Measurements from ENCODE around the gene SLC4A1AP. TPM values are rescaled to one million over a fixed set of nuclear protein-coding genes. Genes with fewer than 3 reads are reported as not detected.

The SLC4A1AP gene
- total and polyA plus RNA-seq, 4 donors, result 7.2 to 12.3 (median 9.5) TPM

DNA sequence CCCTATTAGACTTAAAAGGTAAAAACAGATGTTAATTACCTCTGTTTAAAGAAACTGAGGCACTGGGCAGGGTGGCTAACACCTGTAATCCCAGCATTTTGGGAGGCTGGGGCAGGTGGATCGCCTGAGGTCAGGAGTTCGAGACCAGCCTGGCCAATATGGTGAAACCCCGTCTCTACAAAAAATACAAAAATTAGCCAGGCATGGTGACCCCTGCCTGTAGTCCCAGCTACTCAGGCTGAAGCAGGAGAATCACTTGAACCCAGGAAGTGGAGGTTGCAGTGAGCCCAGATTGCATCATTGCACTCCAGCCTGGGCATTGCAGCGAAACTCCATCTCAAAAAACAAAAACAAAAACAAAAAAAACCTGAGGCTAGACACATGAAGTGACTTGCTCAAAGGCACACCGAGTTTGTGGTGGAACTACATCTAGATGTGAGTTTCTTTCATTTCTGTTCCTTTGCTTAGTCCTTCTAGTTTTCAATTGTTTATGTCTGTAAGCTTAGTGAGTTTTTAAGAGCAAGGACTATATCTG lies 40.7 kb downstream of the SLC4A1AP start:
- WGBS, result 90% methylated on average over 5 of the region's 5 CpGs
- DNase-seq (ENCODE audit: low spot score), result no peak
- H3K27ac ChIP-seq (ENCODE audit: low read depth in 1 of 2, low read length in 2 of 2), result no peak overlapping the region

GRCh38 chr2:27705851-27706622 lies 42.3 kb downstream of the SLC4A1AP start:
- peak overlapping the region in 1 of 2 donors; percentile 28 for H3K27ac ChIP-seq (ENCODE audit: low read depth in 1 of 2, low read length in 2 of 2)
- WGBS, result 53% methylated on average over 4 of the region's 4 CpGs
- H3K4me1 ChIP-seq (ENCODE audit: control insufficient read depth in 4 of 4, insufficient read depth in 4 of 4, low read length in 3 of 4), result peaks cover 0 to 4% (median under 1%) of the 10 kb centered on the region in 4 donors
- TF ChIP-seq NR2F2 (IDR thresholded peaks at IDR 0.05), result no peak
- peak in 1 of 2 donors; percentile 39 for TF ChIP-seq JUND (IDR thresholded peaks at IDR 0.05)
- H3K27me3 ChIP-seq (ENCODE audit: control insufficient read depth in 4 of 4, insufficient read depth in 4 of 4, low read length in 3 of 4), result no peaks in the 10 kb centered on the region
- H3K9ac ChIP-seq (ENCODE audit: low read depth in 1 of 2, low read length in 2 of 2), result no peak overlapping the region
- no peak for DNase-seq (ENCODE audit: low spot score)
- H3K9me3 ChIP-seq (ENCODE audit: control insufficient read depth in 4 of 4, low read length in 3 of 4), result no peaks in the 10 kb centered on the region
- H3K4me3 ChIP-seq (ENCODE audit: low read depth in 1 of 3, low read length in 3 of 3), result no peak overlapping the region
- no peaks in the 10 kb centered on the region for H3K36me3 ChIP-seq (ENCODE audit: control insufficient read depth in 4 of 4, insufficient read depth in 3 of 4, low read depth in 1 of 4, low read length in 3 of 4)

More for the DNA sequence above, 40.7 kb downstream of the SLC4A1AP start:
- Histone ChIP-seq H3K36me3 (ENCODE audit: control insufficient read depth in 4 of 4, insufficient read depth in 3 of 4, low read depth in 1 of 4, low read length in 3 of 4) (no peaks in the 10 kb centered on the region), H3K9me3 (ENCODE audit: control insufficient read depth in 4 of 4, low read length in 3 of 4) (no peaks in the 10 kb centered on the region), H3K27me3 (ENCODE audit: control insufficient read depth in 4 of 4, insufficient read depth in 4 of 4, low read length in 3 of 4) (no peaks in the 10 kb centered on the region), H3K4me3 (ENCODE audit: low read depth in 1 of 3, low read length in 3 of 3) (no peak overlapping the region), H3K4me1 (ENCODE audit: control insufficient read depth in 4 of 4, insufficient read depth in 4 of 4, low read length in 3 of 4) (peaks cover 0 to 4% (median under 1%) of the 10 kb centered on the region in 4 donors), H3K9ac (ENCODE audit: low read depth in 1 of 2, low read length in 2 of 2) (no peak overlapping the region)
- TF ChIP-seq TAF1 (conservative IDR thresholded peaks at IDR 0.05) (no peak), YY1 (IDR thresholded peaks at IDR 0.05) (no peak)

- WGBS, result 89% methylated on average over 9 of the region's 9 CpGs
- H3K27ac ChIP-seq (ENCODE audit: low read depth in 1 of 2, low read length in 2 of 2), result no peak overlapping the region
- TF ChIP-seq ATF3 (IDR thresholded peaks at IDR 0.05) (no peak), FOXA2 (IDR thresholded peaks at IDR 0.05) (no peak), GABPA (IDR thresholded peaks at IDR 0.05 in 1 of 2, conservative IDR thresholded peaks at IDR 0.05 in 1 of 2) (no peak), FOXA1 (IDR thresholded peaks at IDR 0.05) (no peak), HNF4A (conservative IDR thresholded peaks at IDR 0.05) (no peak), YY1 (IDR thresholded peaks at IDR 0.05) (no peak), HNF4G (IDR thresholded peaks at IDR 0.05) (no peak), RAD21 (IDR thresholded peaks at IDR 0.05) (no peak), RXRA (IDR thresholded peaks at IDR 0.05) (no peak)
- TF ChIP-seq, protein P1, sequence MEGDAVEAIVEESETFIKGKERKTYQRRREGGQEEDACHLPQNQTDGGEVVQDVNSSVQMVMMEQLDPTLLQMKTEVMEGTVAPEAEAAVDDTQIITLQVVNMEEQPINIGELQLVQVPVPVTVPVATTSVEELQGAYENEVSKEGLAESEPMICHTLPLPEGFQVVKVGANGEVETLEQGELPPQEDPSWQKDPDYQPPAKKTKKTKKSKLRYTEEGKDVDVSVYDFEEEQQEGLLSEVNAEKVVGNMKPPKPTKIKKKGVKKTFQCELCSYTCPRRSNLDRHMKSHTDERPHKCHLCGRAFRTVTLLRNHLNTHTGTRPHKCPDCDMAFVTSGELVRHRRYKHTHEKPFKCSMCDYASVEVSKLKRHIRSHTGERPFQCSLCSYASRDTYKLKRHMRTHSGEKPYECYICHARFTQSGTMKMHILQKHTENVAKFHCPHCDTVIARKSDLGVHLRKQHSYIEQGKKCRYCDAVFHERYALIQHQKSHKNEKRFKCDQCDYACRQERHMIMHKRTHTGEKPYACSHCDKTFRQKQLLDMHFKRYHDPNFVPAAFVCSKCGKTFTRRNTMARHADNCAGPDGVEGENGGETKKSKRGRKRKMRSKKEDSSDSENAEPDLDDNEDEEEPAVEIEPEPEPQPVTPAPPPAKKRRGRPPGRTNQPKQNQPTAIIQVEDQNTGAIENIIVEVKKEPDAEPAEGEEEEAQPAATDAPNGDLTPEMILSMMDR (IDR thresholded peaks at IDR 0.05; ENCODE audit: low read depth, low read length, missing input control), result no peak
- TF ChIP-seq, protein P2, sequence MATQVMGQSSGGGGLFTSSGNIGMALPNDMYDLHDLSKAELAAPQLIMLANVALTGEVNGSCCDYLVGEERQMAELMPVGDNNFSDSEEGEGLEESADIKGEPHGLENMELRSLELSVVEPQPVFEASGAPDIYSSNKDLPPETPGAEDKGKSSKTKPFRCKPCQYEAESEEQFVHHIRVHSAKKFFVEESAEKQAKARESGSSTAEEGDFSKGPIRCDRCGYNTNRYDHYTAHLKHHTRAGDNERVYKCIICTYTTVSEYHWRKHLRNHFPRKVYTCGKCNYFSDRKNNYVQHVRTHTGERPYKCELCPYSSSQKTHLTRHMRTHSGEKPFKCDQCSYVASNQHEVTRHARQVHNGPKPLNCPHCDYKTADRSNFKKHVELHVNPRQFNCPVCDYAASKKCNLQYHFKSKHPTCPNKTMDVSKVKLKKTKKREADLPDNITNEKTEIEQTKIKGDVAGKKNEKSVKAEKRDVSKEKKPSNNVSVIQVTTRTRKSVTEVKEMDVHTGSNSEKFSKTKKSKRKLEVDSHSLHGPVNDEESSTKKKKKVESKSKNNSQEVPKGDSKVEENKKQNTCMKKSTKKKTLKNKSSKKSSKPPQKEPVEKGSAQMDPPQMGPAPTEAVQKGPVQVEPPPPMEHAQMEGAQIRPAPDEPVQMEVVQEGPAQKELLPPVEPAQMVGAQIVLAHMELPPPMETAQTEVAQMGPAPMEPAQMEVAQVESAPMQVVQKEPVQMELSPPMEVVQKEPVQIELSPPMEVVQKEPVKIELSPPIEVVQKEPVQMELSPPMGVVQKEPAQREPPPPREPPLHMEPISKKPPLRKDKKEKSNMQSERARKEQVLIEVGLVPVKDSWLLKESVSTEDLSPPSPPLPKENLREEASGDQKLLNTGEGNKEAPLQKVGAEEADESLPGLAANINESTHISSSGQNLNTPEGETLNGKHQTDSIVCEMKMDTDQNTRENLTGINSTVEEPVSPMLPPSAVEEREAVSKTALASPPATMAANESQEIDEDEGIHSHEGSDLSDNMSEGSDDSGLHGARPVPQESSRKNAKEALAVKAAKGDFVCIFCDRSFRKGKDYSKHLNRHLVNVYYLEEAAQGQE (IDR thresholded peaks at IDR 0.05), result no peak
- TF ChIP-seq, protein P3, sequence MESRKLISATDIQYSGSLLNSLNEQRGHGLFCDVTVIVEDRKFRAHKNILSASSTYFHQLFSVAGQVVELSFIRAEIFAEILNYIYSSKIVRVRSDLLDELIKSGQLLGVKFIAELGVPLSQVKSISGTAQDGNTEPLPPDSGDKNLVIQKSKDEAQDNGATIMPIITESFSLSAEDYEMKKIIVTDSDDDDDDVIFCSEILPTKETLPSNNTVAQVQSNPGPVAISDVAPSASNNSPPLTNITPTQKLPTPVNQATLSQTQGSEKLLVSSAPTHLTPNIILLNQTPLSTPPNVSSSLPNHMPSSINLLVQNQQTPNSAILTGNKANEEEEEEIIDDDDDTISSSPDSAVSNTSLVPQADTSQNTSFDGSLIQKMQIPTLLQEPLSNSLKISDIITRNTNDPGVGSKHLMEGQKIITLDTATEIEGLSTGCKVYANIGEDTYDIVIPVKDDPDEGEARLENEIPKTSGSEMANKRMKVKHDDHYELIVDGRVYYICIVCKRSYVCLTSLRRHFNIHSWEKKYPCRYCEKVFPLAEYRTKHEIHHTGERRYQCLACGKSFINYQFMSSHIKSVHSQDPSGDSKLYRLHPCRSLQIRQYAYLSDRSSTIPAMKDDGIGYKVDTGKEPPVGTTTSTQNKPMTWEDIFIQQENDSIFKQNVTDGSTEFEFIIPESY (IDR thresholded peaks at IDR 0.05), result no peak
- TF ChIP-seq, protein P4, sequence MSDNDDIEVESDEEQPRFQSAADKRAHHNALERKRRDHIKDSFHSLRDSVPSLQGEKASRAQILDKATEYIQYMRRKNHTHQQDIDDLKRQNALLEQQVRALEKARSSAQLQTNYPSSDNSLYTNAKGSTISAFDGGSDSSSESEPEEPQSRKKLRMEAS (IDR thresholded peaks at IDR 0.05), result no peak
- no peak overlapping the region for H3K9ac ChIP-seq (ENCODE audit: low read depth in 1 of 2, low read length in 2 of 2)
- no peaks in the 10 kb centered on the region for H3K27me3 ChIP-seq (ENCODE audit: control insufficient read depth in 4 of 4, insufficient read depth in 4 of 4, low read length in 3 of 4)
- no peak for DNase-seq (ENCODE audit: low spot score)
- H3K4me1 ChIP-seq (ENCODE audit: control insufficient read depth in 4 of 4, insufficient read depth in 4 of 4, low read length in 3 of 4), result peaks cover 0 to 2% (median 0%) of the 10 kb centered on the region in 4 donors
- no peaks in the 10 kb centered on the region for H3K9me3 ChIP-seq (ENCODE audit: control insufficient read depth in 4 of 4, low read length in 3 of 4)
- H3K4me3 ChIP-seq (ENCODE audit: low read depth in 1 of 3, low read length in 3 of 3), result no peak overlapping the region
- H3K36me3 ChIP-seq (ENCODE audit: control insufficient read depth in 4 of 4, insufficient read depth in 3 of 4, low read depth in 1 of 4, low read length in 3 of 4), result no peaks in the 10 kb centered on the region
These were observed 44.0 kb downstream of the SLC4A1AP start for GRCh38 chr2:27707462-27708256.
